DMS153 treated with DMSO at 0.1 percent for 48 hours (cell line): ENCODE measurements around the gene POU4F1.
A peak's percentile ranks its signal among the peaks of the same experiment; 100 is the strongest.

Experiments
- DNase-seq: peaks from one replicate; lab custom pipeline; 2025; ENCODE audit not compliant: unreplicated experiment; lab: John Stamatoyannopoulos, UW

Gene POU4F1

DNA sequence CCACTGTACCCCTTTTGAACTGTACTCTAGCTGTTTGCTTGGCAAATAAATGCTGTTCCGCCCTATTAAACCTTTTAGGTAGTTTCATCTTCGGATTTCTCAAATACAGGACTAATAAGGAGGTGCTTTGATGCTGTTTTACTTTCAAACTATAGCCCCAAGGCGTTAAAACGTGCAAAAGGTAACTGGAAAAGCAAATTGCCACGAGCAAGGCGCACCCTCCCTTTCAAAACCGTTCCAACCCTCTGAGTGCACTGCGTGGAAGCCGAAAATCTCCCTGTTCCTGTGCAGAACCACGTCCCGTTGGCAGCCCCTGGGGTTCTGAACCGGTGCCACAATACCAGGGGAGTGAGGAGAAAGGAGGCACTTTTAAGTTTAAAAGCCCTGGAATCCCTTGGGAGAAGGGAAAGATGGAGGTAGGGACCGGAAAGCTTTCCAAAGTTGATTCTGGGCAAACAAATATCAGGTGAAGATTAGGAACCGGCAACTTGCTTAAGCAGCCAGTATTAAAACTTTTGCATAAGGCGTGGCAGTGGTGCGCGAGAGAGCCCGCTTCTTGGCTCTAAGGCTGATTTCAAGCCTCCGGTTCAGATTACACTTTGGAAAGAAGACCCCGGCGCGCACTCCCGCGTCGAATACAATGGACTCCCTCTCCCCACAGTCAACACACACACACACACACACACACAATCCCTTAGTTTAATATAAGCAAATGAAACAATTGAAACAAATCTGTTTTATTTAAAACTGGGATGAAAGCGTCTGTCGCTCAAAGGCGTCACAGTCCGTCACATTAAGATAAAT lies 9.5 kb downstream of the POU4F1 start:
- peak; percentile 28 for DNase-seq

- DNase-seq = no peak
Observed at GRCh38 chr13:78593129-78593528, 10.2 kb downstream of the POU4F1 start.

DNA sequence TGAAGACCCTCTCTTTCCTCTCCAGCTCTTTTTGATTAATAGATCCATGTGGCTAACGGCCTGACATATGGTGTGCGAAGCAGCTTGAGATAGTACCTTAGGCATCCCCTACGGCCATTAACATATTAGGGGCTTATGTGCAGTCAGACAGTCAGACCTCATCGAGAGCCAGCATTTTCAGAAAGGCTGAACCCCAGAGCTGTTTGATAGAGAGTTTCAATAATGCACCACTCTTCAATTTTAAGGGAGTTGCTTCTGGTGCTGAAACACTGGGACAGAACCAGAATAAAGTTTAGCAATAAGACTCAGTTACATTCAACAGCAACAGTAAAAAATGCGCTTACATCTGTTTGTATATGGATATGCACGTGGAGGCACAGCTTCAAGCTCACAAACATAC lies 10.8 kb downstream of the POU4F1 start:
- DNase-seq = no peak

DNA sequence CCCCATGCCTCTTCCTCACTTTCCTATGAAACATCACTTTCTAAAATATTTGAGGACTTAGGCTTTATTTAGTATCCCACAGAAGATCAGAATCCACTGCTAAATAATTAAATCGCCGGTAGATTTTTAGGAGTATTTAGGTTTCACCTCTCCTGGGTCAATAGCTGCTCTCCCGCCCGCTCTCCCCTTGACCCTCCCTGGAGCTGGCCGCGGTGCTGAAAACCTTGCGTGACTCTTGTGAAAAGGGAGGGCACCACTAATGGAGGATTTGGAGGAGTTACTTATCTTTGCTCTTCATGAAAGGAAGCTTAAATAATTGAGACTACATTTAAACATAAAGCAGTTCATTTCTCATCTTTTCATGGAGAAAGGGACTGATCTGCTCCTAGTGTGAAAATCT lies 14.1 kb downstream of the POU4F1 start:
- DNase-seq = no peak

- DNase-seq = no peak
Observed at GRCh38 chr13:78587395-78587794, 16.0 kb downstream of the POU4F1 start.

DNA sequence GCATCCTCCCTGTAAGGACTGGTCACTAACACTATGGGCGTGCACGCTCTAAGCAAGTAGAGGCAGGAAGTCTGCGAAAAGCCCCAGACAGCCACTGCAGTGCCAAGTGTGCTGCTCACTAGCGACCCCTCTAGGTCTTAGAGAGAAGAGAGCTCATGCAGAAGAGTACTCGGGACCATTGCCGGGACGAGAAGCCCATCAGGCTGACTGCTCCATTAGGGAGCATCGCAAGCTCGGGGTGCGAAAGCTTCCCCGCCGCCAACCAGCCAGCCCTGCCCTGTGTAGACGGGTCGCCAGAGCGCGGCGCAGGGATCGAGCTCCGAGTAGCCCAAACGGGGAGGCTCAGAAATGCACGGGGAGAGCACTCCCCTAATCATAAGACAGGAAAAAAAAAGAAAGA lies 16.6 kb downstream of the POU4F1 start:
- DNase-seq = no peak

GRCh38 chr13:78576261-78576660 lies 27.1 kb downstream of the POU4F1 start:
- no peak for DNase-seq

GRCh38 chr13:78572459-78572858 lies 30.9 kb downstream of the POU4F1 start:
- DNase-seq = no peak

GRCh38 chr13:78569029-78569428 lies 34.3 kb downstream of the POU4F1 start:
- DNase-seq = no peak

DNA sequence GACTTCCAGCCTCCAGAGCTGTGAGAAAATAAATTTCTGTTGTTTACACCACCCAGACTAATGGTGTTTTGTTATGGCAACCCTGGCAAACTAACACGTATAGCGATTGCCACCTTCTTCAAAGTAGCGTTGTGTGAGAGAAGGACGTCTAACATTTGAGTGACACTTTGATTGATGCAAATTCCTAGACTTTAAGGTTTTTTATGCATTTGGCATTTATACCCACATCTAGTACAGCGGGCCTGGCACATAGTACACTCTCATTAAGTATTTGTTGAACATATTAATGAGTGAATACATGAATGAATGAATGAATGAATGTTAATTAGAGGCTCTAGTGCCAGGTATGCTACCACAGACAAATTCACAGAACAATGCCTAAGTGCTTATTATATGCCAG lies 36.7 kb downstream of the POU4F1 start:
- DNase-seq = no peak

DNA sequence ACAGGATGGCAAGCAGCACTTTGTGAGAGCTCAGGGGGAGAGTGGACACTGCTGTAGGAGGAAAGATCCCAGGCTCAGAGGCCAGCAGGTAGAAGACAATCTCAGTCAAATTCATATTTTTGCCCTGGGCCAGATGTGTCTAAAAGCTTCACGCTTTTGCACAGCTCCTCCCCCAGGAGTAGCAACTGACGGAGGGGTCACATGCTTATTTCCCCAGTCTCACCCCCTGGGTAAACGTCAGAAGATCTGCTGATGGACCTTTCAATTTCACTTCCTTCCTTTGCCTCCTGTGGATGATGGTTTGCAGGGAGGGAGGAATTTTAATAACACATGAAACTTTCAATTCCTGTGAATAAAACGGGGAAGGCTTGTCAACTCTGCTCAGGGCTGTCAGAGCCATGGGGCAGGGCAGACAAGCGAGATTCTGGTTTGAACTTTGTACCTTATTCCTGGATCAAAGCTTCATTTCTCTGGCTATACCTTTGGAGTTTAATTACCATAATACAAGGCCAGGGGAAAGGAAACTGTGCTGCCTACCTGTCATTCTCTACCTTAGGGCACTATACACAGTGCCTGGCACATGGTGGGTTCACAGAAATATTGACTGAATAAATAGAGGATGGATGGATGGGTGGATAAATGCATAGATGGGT lies 41.0 kb downstream of the POU4F1 start:
- DNase-seq = no peak
